Adrenal gland (tissue), 12 donors: Measurements from ENCODE around the gene GNRH2. TPM values are rescaled to one million over a fixed set of nuclear protein-coding genes. Genes with fewer than 3 reads are reported as not detected.
A peak's percentile ranks its signal among the peaks of the same experiment; 100 is the strongest.

Experiments
- DNase-seq, 7 donors: peaks; one replicate each; pipeline ENCODE4 v3.0.0-alpha.2; 2019 to 2020
- H3K27ac ChIP-seq, 5 donors: fragments of 200-600 bp; sonication (generic) in 4 of 5; 1 replicate in 3 of 5; 2 replicates in 2 of 5; pipeline versions ENCODE4 v1.5.1 to v1.8.0; 2016 to 2020; ENCODE audit warnings: mild to moderate bottlenecking in 1 of 5
- H3K27me3 ChIP-seq: fragments of 200-600 bp; 2 replicates; pipeline ENCODE4 v1.8.0; 2021
- H3K36me3 ChIP-seq, 2 donors: fragments of 200-600 bp; replicated peaks in 1 of 2; 1 replicate in 1 of 2; 2 replicates in 1 of 2; pipeline versions ENCODE4 v1.5.1 to v1.8.0; 2018 to 2022
- H3K4me1 ChIP-seq, 2 donors: fragments of 200-600 bp; replicated peaks in 1 of 2; 1 replicate in 1 of 2; 2 replicates in 1 of 2; pipeline versions ENCODE4 v1.5.1 to v1.8.0; 2018 to 2021
- H3K4me3 ChIP-seq, 4 donors: fragments of 200-600 bp; sonication (generic) in 3 of 4; one replicate each; pipeline ENCODE4 v1.5.1; 2016 to 2018
- H3K9me3 ChIP-seq, 3 donors: fragments of 200-600 bp; sonication (generic) in 1 of 3; replicated peaks in 1 of 3; 1 replicate in 2 of 3; 2 replicates in 1 of 3; pipeline versions ENCODE4 v1.5.1 to v1.8.0; 2016 to 2021
- POLR2A ChIP-seq, 2 donors: fragments of 450-650 bp; IDR thresholded peaks; one replicate each; pipeline ENCODE4 v1.6.1; 2017; ENCODE audit warnings: antibody characterized with exemption in 2 of 2, mild to moderate bottlenecking in 2 of 2, moderate library complexity in 1 of 2
- WGBS, 4 donors: extraction: QIAGEN DNeasy Blood & Tissue Kit in 2 of 4; methylation state at CpG; one replicate each; pipeline versions ENCODE4 v1.1.5 to v1.1.7; 2013 to 2017; 5-methylcytosine and 5-hydroxymethylcytosine counted together
- intact Hi-C, 2 donors: fragments of 100-400 bp; cut with DNase I; formaldehyde crosslinking; loops; one replicate each; pipeline versions ENCODE4 v1.14.1 to v1.15.0; 2022 to 2023
- polyA plus RNA-seq, 3 donors: library from polyadenylated mRNA; stranded (reverse); fragments of 200-250 nt in 2 of 3; fragments of 350-450 nt in 1 of 3; fragmentation: Illumina TruSeq in 1 of 3; extraction: RNeasy Lipid Tissue Mini Kit (QIAGEN cat#74804) in 1 of 3; gene quantifications; one replicate each; pipeline ENCODE4 v1.2.3, GENCODE V29; 2013 to 2014
- total RNA-seq, 9 donors: library from RNA; depleted of rRNA in 4 of 9; stranded (reverse); fragments of >200 nt in 4 of 9; fragments of 120-200 nt in 1 of 9; fragmentation: NEBNext Ultra II Directional in 1 of 9; extraction: Animal tissue kit (Norgen Biotek cat#: 25700) in 1 of 9; gene quantifications; one replicate each; pipeline versions ENCODE4 v1.1.0 to v1.2.4, GENCODE V29; 2013 to 2023
- TF ChIP-seq, protein P1 (sequence below), 6 experiments: fragments of 450-650 bp in 4 of 6; fragments of 200-600 bp in 2 of 6; sonication (generic) in 1 of 6; IDR thresholded peaks; 1 replicate in 5 of 6; 2 replicates in 1 of 6; pipeline versions ENCODE4 v1.5.1 to v1.8.0; 2016 to 2021; ENCODE audit warnings: antibody characterized with exemption in 6 of 6, mild to moderate bottlenecking in 2 of 6, moderate library complexity in 1 of 6
- donor health status: healthy with polysubstance abuse.
- donor health status: Bipolar disorder and iron deficiency.
- donor health status: DM: yes; HTN: yes; CAD: no.
- donor health status: DM: no; HTN: no; CAD: no.
- donor health status: DM: no; HTN: no; CAD: no.
- donor health status: DM: yes; HTN: yes; CAD: no.

The GNRH2 gene
- total and polyA plus RNA-seq, 12 donors, result 0.34 to 4.2 (median 1.7) TPM; not detected in 7

DNA sequence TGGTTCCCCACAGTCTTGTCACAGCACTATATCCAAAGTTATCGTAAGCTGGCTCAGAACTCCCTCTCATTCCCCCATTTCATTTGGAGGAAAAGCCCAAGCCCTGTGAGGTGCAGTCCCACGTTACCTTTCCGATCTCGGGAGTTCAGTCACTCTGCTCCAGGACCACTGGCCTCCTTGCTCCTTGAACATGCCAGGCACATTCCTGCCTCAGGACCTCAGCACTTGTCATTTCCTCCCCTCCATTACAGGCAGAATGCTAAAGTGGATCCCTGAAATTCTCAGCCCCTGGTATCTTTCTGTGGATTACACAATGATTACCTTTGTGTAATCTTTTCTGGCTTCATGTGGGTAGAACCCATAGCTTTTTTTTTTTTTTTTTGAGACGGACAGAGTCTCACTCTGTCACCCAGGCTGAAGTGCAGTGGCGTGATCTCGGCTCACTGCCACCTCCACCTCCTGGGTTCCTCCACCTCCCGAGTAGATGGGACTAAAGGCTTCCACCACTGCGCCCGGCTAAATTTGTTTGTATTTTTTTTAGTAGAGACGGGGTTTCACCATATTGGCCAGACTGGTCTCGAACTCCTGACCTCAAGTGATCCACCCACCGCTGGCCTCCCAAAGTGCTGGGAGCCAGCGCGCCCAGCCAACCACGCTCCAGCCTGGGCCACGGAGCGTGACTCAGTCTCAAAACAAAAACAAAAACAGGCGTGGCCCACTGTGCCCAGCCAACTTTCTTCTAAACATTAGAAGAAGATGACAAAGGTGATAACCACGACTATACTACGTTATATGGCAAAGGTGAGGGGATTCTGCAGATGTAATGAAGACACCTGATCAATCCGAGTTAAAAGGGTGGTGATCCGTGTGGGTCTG lies 24.0 kb downstream of the GNRH2 start:
- Histone ChIP-seq H3K4me3 (no peak overlapping the region), H3K9me3 (no peaks in the 10 kb centered on the region), H3K36me3 (no peaks in the 10 kb centered on the region), H3K27ac (peak overlapping the region in 1 of 5 donors; percentile 18), H3K27me3 (no peaks in the 10 kb centered on the region), H3K4me1 (peaks cover 10 to 11% of the 10 kb centered on the region in 2 donors)
- DNase-seq, result peak in 1 of 7 donors; percentile 22
- TF ChIP-seq POLR2A (IDR thresholded peaks at IDR 0.05), result no peak
- TF ChIP-seq, protein P1, sequence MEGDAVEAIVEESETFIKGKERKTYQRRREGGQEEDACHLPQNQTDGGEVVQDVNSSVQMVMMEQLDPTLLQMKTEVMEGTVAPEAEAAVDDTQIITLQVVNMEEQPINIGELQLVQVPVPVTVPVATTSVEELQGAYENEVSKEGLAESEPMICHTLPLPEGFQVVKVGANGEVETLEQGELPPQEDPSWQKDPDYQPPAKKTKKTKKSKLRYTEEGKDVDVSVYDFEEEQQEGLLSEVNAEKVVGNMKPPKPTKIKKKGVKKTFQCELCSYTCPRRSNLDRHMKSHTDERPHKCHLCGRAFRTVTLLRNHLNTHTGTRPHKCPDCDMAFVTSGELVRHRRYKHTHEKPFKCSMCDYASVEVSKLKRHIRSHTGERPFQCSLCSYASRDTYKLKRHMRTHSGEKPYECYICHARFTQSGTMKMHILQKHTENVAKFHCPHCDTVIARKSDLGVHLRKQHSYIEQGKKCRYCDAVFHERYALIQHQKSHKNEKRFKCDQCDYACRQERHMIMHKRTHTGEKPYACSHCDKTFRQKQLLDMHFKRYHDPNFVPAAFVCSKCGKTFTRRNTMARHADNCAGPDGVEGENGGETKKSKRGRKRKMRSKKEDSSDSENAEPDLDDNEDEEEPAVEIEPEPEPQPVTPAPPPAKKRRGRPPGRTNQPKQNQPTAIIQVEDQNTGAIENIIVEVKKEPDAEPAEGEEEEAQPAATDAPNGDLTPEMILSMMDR (IDR thresholded peaks at IDR 0.05), result no peak
- 79 to 85% (median 81%) methylated on average over 23 of the region's 23 CpGs for WGBS, 4 donors
- intact Hi-C loops, result no loop called here

DNA sequence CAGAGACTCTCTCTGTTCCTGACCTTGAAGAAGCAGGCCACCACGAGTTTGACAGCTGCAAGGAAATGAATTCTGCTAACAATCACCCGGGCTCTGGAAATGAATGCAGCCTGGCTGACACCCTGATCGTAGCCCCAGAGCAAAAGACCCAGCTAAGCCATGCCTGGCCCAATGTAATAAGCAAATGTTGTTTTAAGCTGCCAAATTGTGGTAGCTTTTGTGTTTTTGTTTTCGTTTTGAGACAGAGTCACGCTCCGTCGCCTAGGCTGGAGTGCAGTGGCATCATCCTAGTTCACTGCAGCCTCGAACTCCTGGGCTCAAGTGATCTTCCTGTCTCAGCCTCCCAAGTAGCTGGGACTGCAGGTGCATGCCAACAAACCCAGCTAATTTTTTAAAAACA lies 24.7 kb downstream of the GNRH2 start:
- intact Hi-C loops, result no loop called here
- DNase-seq, result peak in 1 of 7 donors; percentile 16
- TF ChIP-seq, protein P1 (IDR thresholded peaks at IDR 0.05), result no peak
- TF ChIP-seq POLR2A (IDR thresholded peaks at IDR 0.05), result no peak

DNA sequence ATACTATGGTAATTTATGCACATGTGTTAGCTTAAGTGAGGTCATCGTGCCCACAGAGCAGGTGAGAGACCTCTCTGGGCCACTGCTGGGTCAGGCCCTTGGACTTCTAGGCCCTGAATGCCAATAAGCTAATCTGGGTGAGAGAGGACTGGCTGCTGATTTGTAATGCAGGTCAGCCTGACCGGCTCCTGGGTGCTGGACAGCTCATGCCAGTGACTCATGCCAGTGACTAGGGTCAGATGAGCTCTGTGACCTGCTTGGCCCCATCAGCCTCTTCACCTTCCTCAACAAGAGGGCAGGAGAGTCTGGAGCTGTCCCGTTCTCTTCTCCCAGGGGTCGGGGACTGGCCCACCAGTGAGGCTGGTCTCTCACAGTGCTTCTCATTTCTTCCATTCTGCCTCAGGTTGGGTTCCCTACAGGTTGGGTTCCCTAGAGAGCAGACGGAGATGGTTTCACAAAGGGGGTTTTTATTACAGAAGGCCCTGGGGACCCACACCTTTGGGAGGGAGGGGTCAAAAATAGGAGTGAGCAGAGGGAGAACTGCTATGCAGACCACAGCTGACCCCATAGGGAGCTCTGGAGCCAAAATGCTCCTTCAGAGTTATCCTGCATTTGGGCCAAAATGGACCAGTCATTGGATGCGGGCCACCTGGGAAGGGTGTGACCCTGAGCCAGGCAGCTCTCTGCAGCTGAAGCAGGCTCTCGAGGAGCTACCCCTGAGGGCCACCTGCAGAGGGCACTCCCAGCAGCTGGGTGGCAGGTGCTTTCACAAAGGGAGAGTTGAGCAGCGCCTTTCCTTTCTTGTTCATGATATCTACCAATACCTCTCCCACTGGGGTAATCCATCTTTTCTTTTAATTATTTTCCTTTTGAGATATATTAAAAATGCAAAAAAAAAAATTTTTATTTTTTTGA lies 25.8 kb downstream of the GNRH2 start:
- Histone ChIP-seq H3K9me3 (no peaks in the 10 kb centered on the region), H3K4me1 (peaks cover 11% of the 10 kb centered on the region in 2 donors)

More for the DNA sequence above, 24.7 kb downstream of the GNRH2 start:
- no peaks in the 10 kb centered on the region for H3K36me3 ChIP-seq
- no peak overlapping the region for H3K4me3 ChIP-seq
- H3K9me3 ChIP-seq, result no peaks in the 10 kb centered on the region
- H3K4me1 ChIP-seq, result peaks cover 11% of the 10 kb centered on the region in 2 donors
- WGBS, 4 donors, result 69 to 72% (median 70%) methylated on average over 8 of the region's 8 CpGs
- peak overlapping the region in 1 of 5 donors; percentile 18 for H3K27ac ChIP-seq
- H3K27me3 ChIP-seq, result no peaks in the 10 kb centered on the region

More for the DNA sequence above, 25.8 kb downstream of the GNRH2 start:
- 65 to 70% (median 67%) methylated on average over 5 to 8 of the region's 8 CpGs for WGBS, 4 donors
- Histone ChIP-seq H3K36me3 (no peaks in the 10 kb centered on the region), H3K4me3 (no peak overlapping the region), H3K27ac (peak overlapping the region in 3 of 5 donors; percentile 30 to 55 (median 31)), H3K27me3 (no peaks in the 10 kb centered on the region)
- peak in 1 of 2 donors; percentile 26 for TF ChIP-seq POLR2A (IDR thresholded peaks at IDR 0.05)
- TF ChIP-seq, protein P1 (IDR thresholded peaks at IDR 0.05), result no peak
- DNase-seq, result peak in 6 of 7 donors; percentile 69 to 90 (median 84)
- intact Hi-C loops, result no loop called here
